KMS-11 (cell line): ENCODE measurements around the gene MSANTD4.

Source experiments
- H2AFZ ChIP-seq: fragments of 200-600 bp; sonication (generic); 2 replicates; pipeline ENCODE4 v1.6.1; 2016; ENCODE audit warnings: antibody characterized with exemption, mixed run types, low read depth
- H3K27ac ChIP-seq: fragments of 200-600 bp; sonication (generic); 2 replicates; pipeline ENCODE4 v1.6.1; 2016; ENCODE audit warnings: mild to moderate bottlenecking, mixed run types
- H3K27me3 ChIP-seq: fragments of 200-600 bp; sonication (generic); 2 replicates; pipeline ENCODE4 v1.6.1; 2017; ENCODE audit warnings: mild to moderate bottlenecking, low read depth, mixed run types, moderate library complexity; ENCODE audit not compliant: insufficient read depth
- H3K36me3 ChIP-seq: fragments of 200-600 bp; sonication (generic); 2 replicates; pipeline ENCODE4 v1.6.1; 2017; ENCODE audit warnings: mild to moderate bottlenecking, mixed run types; ENCODE audit not compliant: insufficient read depth
- H3K4me1 ChIP-seq: fragments of 200-600 bp; sonication (generic); 2 replicates; pipeline ENCODE4 v1.6.1; 2016; ENCODE audit warnings: mild to moderate bottlenecking, low read depth, mixed run types; ENCODE audit not compliant: poor library complexity, severe bottlenecking
- H3K4me2 ChIP-seq: fragments of 200-600 bp; sonication (generic); 2 replicates; pipeline ENCODE4 v1.7.0; 2016; ENCODE audit warnings: mild to moderate bottlenecking, mixed run types
- H3K4me3 ChIP-seq: fragments of 200-600 bp; sonication (generic); IDR thresholded peaks from 2 replicates; pipeline ENCODE4 v1.6.1; 2017; ENCODE audit warnings: low read depth, low read length, mixed read lengths; ENCODE audit not compliant: insufficient read depth
- H3K79me2 ChIP-seq: fragments of 200-600 bp; sonication (generic); 2 replicates; pipeline ENCODE4 v1.6.1; 2016; ENCODE audit warnings: low read depth, mixed run types; ENCODE audit not compliant: insufficient read depth
- H3K9ac ChIP-seq: fragments of 200-600 bp; sonication (generic); 2 replicates; pipeline ENCODE4 v1.6.1; 2016; ENCODE audit warnings: mild to moderate bottlenecking, mixed run types
- H4K20me1 ChIP-seq: fragments of 200-600 bp; sonication (generic); 2 replicates; pipeline ENCODE4 v1.6.1; 2016; ENCODE audit warnings: mild to moderate bottlenecking, mixed run types; ENCODE audit not compliant: insufficient read depth
- TF ChIP-seq, protein P1 (sequence below): fragments of 200-600 bp; sonication (generic); conservative IDR thresholded peaks from 2 replicates; pipeline ENCODE4 v1.6.1; 2017; ENCODE audit warnings: low read depth, mild to moderate bottlenecking, antibody characterized with exemption, low read length, moderate library complexity, mixed read lengths

MSANTD4 gene

DNA sequence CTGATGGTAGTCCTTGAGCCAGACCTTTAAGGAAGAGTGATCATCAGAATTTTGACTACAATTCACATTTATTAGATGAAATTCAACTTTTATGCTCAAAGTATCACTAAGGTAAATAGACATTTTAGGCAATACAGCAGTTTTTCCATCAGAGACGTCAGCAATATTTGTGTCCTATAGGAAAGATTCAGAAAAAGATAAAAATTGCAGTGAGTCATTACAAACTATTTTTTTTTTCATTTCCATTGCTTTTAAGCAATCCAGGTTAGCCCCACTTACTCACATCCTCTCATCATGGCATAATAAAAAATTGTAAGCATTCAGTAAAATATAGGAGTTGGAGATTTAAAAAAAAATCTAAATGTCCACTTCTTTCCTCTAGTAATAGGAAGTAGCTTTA is 46.9 kb downstream of the MSANTD4 start:
- Histone ChIP-seq H3K4me2 (no peak overlapping the region), H2AFZ (no peak overlapping the region), H3K4me1 (no peaks in the 10 kb centered on the region), H4K20me1 (no peaks in the 10 kb centered on the region), H3K27me3 (no peaks in the 10 kb centered on the region), H3K4me3 (no peak overlapping the region), H3K79me2 (no peaks in the 10 kb centered on the region), H3K27ac (no peak overlapping the region), H3K9ac (no peak overlapping the region), H3K36me3 (no peaks in the 10 kb centered on the region)
- TF ChIP-seq, protein P1, sequence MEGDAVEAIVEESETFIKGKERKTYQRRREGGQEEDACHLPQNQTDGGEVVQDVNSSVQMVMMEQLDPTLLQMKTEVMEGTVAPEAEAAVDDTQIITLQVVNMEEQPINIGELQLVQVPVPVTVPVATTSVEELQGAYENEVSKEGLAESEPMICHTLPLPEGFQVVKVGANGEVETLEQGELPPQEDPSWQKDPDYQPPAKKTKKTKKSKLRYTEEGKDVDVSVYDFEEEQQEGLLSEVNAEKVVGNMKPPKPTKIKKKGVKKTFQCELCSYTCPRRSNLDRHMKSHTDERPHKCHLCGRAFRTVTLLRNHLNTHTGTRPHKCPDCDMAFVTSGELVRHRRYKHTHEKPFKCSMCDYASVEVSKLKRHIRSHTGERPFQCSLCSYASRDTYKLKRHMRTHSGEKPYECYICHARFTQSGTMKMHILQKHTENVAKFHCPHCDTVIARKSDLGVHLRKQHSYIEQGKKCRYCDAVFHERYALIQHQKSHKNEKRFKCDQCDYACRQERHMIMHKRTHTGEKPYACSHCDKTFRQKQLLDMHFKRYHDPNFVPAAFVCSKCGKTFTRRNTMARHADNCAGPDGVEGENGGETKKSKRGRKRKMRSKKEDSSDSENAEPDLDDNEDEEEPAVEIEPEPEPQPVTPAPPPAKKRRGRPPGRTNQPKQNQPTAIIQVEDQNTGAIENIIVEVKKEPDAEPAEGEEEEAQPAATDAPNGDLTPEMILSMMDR, result no peak

DNA sequence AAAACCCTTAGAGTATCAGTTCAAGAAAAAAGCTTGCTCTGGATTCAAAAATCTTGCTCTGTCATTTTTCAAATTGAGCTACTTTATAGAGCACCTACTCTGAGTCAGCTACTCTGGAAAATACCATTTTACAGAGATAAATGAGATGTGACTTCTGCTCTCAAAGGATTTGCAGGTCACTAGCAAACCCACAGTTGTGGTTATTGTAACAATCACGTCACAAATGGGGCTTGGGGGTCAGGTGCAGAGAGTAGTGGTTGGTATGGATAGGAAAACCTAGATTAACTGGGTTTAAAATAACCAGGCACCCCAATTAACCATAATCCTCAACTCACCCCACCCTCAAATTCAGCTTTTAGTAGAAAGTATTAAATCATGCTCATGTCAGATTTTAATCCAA is 52.3 kb downstream of the MSANTD4 start:
- no peak overlapping the region for H3K27ac ChIP-seq
- no peak overlapping the region for H3K4me2 ChIP-seq
- TF ChIP-seq, protein P1, result no peak
- no peak overlapping the region for H3K4me3 ChIP-seq
- no peaks in the 10 kb centered on the region for H4K20me1 ChIP-seq
- H3K9ac ChIP-seq, result no peak overlapping the region
- H3K79me2 ChIP-seq, result no peaks in the 10 kb centered on the region
- H2AFZ ChIP-seq, result no peak overlapping the region
- no peaks in the 10 kb centered on the region for H3K4me1 ChIP-seq
- no peaks in the 10 kb centered on the region for H3K27me3 ChIP-seq
- no peaks in the 10 kb centered on the region for H3K36me3 ChIP-seq

DNA sequence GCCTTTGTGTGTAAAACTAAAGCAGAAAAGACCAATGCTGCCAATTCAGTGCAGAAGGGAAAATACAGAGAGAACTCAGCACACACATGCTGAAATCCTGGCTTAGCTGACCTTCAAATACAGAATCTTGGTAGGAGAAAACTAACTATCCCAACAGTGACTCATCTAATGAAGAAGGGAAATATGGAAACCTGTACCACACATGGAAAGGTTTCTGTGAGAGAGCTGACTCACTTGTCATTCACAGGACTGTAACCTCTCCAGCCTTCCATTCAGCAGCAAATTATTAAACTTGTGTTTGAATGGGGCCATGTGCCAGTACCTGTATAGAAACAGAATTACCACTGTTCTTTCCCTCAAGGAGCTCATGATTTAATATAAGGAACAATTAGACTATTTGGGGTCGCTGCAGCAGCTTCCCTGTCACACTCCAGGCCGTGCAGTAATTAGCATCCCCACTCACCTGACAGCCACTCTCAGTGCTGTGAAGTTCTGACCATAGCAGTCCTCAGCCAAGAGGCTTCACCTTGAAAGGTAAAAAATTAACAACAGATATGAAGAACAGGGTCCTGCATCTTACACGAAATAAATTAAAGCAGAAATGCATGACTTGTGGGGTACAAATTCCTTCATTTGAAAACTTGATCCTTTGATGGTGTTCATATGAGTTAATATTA is 53.9 kb downstream of the MSANTD4 start:
- TF ChIP-seq, protein P1, result no peak
- no peaks in the 10 kb centered on the region for H3K27me3 ChIP-seq
- no peaks in the 10 kb centered on the region for H3K36me3 ChIP-seq
- H4K20me1 ChIP-seq, result no peaks in the 10 kb centered on the region
- no peak overlapping the region for H3K4me2 ChIP-seq
- no peak overlapping the region for H3K9ac ChIP-seq
- no peak overlapping the region for H3K27ac ChIP-seq
- no peak overlapping the region for H3K4me3 ChIP-seq
- H3K79me2 ChIP-seq, result no peaks in the 10 kb centered on the region
- no peaks in the 10 kb centered on the region for H3K4me1 ChIP-seq
- no peak overlapping the region for H2AFZ ChIP-seq

DNA sequence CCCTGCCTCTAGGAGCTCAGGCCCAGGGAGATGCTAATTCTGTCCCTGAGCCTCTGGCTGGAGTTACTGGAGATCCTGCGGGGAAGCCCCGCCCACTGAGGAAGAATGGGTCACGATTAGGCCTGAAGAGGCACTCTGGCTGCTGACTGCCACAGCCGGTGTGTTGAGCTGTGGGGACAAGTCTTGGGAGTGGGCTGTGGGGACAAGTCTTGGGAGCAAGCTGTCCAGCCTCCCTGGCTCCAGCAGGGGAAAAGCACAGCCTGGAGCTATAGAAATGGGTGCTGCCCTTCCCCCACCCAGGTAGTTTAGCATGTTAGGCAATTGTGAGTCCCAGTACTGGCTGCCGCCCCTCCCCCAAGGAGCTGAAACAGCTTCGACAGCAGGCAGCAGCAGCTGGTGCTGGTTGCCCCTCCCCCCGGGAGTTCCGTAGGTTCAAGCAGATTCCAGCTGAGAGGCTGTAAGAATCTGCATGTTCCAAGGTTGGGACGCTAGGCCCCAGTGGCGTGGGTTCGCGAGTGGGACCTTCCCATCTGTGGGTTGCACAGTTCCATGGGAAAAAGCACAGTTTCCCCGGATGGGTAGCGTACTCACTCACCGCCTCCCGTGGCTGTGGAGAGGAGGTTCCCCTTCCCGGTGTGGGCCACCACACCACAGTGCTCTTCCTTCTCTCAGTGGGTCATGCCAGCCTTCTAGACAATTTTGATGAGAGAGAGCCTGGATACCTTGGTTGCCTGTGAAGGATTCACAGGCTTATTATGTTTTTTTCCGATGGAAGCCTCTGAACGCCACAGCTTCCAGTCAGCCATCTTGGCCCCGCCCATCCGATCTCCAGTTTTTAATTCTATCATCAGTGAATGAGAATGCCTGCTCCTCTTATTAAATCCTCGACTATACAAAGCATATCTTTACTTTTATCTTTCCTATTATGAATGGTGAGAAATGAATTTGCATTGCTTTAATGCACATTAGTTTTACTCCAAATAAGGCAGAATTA is 61.5 kb downstream of the MSANTD4 start:
- no peaks in the 10 kb centered on the region for H3K27me3 ChIP-seq
- H3K9ac ChIP-seq, result no peak overlapping the region
- H3K27ac ChIP-seq, result no peak overlapping the region
- H2AFZ ChIP-seq, result no peak overlapping the region
- H3K79me2 ChIP-seq, result no peaks in the 10 kb centered on the region
- H4K20me1 ChIP-seq, result no peaks in the 10 kb centered on the region
- H3K4me2 ChIP-seq, result no peak overlapping the region
- H3K4me3 ChIP-seq, result no peak overlapping the region
- H3K36me3 ChIP-seq, result no peaks in the 10 kb centered on the region
- TF ChIP-seq, protein P1, result no peak
- H3K4me1 ChIP-seq, result no peaks in the 10 kb centered on the region
